SW 1271 (cell line): ENCODE results near the gene EXOC3L1.
A peak's percentile ranks its signal among the peaks of the same experiment; 100 is the strongest.

Source experiments
- DNase-seq, 2 experiments: peaks; one replicate each; lab custom pipeline; 2025; lab: John Stamatoyannopoulos, UW

The EXOC3L1 gene

DNA sequence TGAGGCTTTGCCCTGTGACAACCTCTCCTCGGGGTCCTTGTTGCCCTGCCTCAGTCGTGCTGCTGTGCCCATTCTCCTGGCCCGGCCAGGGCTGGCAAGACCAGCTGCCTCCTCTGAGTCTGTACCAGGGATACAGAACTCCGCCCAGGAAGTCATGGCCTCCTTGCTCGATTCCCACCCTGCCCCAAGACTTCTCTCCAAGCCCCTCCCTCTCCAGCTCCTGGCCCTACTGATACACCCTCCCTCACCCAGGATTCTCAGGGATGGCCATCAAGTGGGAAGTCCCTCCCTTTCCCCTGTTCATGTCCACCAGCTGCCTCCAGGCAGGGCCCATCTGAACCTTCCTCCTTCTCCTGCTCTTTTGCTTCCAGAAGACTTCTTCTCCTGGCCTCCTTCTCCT, 25.8 kb upstream of the EXOC3L1 start:
- no peak for DNase-seq

GRCh38 chr16:67213197-67214019, 23.5 kb upstream of the EXOC3L1 start:
- no peak for DNase-seq

DNA sequence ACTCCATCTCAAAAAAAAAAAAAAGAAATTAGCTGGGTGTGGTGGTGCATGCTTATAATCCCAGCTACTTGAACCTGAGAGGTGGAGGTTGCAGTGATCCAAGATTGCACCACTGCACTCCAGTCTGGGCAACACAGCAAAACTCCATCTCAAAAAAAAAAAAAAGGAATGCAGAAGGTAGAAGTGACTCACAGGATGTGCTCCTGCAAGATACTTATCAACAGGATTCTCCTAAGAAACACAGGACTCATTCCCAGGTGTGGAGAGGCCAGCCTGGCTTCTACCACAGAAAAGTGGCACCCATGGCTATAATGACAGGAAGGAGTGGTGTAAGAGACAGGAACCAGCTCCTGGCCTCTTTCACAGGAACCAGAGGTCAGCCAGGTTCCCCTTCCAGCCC, 22.8 kb upstream of the EXOC3L1 start:
- DNase-seq = peak in 1 of 2 experiments; percentile 42

DNA sequence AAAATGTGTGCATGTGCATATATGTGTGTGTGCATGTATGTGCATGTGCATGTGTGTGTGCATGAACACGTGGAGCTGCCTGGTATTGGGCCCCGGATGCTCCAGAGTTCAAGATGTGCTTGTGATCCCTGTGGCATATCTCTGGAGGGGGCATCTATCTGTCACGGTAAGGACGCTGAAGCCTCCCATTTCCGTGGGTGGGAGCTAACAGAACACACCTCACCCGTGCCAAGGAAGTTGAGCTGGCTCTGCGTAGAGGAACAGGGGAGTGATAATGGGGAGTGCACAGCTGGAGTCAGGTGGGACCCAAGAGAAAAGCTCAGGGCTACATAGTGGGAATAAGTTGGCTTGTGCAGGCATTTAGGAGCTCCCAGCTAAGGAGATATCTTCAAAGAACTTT, 21.7 kb upstream of the EXOC3L1 start:
- DNase-seq = no peak

DNA sequence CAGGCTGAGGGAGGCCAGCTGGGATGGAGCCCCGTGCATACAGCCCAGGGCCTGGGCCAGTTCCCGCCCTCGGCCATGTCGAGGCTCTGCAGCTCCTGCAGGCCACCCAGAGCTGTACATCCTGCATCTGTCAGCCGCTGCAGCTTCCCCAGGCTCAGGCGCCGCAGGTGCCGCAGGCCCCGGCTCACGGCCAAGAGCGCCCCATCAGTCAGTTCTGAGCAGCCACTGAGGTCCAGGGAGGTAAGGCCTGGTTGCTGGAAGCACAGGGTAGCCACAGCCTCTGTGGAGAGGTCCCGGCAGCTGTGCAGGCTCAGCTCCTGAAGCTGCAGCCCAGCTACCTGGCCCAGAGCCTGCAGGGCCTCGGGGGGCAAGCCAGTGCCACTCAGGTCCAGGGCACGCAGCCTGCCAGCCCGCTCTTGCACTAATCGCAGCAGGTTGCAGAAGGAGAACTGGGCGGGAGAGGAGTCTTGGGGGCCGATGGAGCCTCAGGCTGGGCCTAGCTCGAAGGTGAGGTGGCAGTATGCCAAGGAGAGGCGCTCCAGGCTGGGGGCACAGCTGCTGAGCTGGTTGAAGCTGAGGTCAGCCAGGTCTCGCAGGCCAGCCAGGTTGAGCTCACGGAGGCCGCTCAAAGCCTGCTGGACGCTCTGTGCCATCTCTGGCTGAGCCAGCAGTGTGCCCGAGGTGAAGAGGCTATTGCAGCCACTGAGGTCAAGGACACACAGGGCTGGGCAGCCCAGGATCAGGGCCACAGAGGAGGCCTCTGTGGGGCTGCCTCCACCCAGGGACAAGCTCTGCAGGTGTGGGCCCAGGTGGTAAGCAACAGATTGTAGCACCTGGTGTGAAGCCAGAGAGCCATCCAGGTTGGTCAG, 20.4 kb upstream of the EXOC3L1 start:
- no peak for DNase-seq

DNA sequence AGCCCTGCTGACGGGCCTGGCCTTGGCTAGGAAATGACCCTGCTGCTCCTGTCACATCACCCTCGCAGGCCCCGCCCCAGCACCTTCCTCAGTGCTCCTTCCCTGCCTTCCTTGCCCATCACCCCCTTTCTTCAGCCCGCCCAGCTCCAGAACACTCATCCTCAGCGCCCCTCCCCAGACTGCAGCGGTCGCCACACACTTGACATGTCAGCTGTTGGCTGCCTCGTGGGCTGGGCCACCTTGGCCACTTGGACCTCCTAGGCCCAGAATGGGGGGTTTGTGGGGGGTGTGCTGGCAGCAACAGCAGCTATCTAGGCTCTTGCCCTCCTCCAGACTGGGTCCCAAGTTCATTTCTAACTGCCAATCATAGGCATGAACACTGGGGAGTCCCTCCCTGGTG, 19.6 kb upstream of the EXOC3L1 start:
- DNase-seq = no peak

- no peak for DNase-seq
These were observed 18.4 kb upstream of the EXOC3L1 start for GRCh38 chr16:67208154-67208896.

- no peak for DNase-seq
These were observed 17.5 kb upstream of the EXOC3L1 start for GRCh38 chr16:67207249-67208091.

DNA sequence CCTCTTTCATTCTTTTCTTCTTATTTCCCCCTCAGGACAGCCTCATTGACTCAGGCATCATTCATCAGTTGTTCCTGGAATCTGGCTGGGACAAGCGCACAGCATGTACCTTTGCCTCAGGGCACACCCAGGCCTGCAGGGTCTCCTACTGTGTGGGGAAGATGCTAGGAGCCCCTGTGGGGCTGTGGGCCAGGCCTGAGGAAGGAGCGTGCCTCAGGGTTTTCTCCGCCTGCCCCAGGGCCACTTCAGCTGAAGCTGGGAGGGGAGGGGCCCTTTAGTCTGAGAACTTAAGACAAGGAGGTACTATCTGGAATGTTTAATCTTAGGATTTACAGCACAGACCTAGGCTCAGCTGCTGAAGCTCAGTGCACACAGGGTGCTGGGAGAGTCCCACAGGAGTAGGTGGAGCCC, 16.9 kb upstream of the EXOC3L1 start:
- DNase-seq = no peak

DNA sequence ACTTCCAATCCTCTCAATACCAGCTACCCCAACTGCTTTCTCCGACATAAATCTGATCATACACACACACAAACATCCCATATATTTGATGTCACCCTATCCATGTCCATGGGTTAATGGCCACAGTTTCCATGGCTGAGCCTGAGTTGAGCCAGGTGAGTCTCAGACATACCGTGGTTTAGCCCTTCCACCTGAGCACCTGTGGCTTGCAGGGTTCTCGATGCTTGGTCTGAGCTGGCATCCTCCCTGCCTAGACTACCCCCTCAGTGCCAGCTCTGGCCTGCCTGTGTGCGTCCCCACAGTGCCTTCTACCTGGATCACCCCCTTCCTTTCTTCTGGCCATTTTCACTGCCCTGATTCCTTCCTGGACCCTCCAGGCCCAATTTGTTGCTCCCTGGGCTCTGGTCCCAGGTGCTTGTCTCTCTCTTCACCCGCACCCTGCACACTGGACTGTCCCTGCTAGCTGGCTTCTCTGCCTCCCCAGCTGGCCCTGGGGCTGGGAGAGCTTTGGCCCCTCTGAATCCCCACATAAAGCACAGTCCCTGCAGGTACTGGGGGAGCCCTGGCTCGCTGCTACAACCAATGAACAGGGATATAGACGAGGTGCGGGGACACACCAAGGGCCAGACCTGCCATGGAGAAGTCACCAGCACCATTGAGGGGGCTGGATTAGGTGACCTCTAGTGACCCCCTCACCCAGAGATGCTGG, 16.3 kb upstream of the EXOC3L1 start:
- DNase-seq = no peak

DNA sequence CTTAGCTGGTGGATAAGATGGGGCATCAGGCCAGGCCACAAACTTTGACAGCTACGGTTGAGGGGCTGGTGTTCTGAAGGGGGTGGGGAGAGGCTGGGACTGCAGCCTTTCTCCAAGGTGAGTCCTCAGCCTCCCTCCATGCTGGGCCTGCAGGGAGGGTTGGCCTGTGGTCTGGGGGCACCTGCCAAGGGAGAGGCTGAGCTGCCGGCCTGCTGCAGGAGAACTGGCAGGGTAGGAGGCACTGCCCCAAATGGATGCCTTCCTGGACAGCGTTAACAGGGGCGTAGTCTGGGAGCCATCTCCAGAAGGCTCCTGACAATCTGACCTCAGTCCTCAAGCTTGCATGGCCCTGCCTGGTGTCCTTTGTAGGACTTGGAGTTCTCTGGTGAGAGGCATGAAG, 14.1 kb upstream of the EXOC3L1 start:
- no peak for DNase-seq

GRCh38 chr16:67202956-67203493, 13.1 kb upstream of the EXOC3L1 start:
- no peak for DNase-seq

- no peak for DNase-seq
These were observed 12.5 kb upstream of the EXOC3L1 start for GRCh38 chr16:67202426-67202825.

- no peak for DNase-seq
These were observed 11.7 kb upstream of the EXOC3L1 start for GRCh38 chr16:67201411-67202345.

DNA sequence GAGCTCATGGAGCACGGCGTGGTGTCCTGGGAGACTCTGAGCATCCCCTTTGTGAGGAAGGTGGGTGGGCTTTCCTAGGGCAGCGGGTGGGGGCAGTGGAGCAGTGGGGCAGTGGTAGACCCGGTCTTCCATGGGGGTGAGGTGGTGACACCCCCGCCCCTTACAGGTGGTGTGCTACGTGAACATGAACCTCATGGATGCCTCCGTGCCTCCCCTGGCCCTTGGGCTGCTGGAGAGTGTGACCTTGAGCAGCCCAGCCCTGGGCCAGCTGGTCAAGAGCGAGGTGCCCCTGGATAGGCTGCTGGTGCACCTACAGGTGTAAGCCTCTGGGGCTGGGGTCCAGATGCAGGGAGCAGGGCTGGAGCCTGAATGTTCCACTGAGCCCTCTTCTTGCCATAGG, 10.6 kb upstream of the EXOC3L1 start:
- no peak for DNase-seq

DNA sequence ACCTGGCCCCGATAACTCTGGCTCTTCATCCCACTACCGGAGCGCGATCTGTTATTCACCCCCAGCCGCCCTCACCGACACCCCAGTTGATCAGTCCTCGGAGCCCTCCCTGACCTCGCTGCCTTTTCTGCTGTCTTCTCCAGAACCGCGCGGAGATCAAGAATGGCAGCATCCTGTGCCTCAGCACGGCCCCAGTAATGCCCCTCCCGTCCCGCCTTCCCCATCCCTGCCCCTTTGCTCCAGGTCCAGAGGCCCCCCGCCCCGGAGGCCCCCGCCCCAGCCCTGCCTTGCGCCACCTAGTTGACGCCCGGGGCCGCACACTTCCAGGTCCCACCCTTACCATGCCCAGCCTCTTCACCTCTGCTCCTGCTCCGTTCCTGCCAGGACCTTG, 9.9 kb upstream of the EXOC3L1 start:
- no peak for DNase-seq

- no peak for DNase-seq
These were observed 9.3 kb upstream of the EXOC3L1 start, which contains the start of gene ELMO3 for GRCh38 chr16:67199011-67199807. TSS of gene ELMO3 (plus strand) at chr16:67199131. CDS start at chr16:67199327, 196 bp downstream.

DNA sequence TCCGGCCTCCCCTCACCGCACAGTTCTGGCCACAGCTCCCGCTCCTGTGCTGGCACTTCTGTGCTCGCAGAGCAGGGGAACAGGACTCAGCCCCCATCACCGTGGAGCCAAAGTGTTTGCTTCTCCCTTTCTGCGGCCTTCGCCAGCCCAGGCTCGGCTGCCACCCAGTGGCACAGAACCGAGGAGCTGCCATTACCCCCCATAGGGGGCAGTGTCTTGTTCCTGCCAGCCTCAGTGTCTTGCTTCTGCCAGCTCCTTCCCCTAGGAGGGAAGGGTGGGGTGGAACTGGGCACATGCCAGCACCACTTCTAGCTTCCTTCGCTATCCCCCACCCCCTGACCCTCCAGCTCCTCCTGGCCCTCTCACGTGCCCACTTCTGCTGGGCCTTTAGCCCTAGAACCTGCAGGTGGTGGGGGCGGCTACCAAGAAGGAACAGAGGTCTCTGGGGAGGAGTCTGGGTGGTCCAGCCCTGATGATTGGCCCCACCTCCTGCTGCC, 8.3 kb upstream of the EXOC3L1 start:
- DNase-seq = peak in 1 of 2 experiments; percentile 35
